ENCODE results near the gene ABCA4. TPM values are rescaled to one million over a fixed set of nuclear protein-coding genes. Genes with fewer than 3 reads are reported as not detected.

The ABCA4 gene
- total RNA-seq, 1 experiment from 2014 or later, result 0.22 TPM

DNA sequence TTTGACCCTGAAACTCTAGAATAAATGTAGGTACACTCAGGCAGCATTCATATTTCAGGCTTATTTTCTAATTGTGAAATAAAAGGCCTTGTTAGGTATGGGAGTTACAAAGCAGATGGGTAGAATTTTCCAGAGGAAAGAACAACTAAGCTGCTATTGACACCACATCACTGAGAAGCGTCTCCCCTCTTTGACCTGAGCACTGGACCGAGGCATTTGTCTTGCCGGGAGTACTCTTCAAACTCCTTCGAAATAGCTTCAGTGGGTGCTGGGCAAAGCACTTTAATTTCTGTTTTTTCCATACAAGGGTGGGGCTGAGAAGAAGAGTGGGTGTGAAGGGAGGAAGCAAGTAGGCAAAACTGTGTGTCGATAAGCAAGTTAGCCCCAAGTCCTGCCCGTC lies 36.4 kb downstream of the ABCA4 start:
- Histone ChIP-seq H3K27ac (ENCODE audit: low read depth, low read length) (no peak overlapping the region), H3K27me3 (ENCODE audit: insufficient read depth, low read length) (no peaks in the 10 kb centered on the region; the same call in 1 of the 2 replicates), H3K9me3 (ENCODE audit: control insufficient read depth in 1 of 2, insufficient read depth in 1 of 2, low read depth in 1 of 2, low read length in 2 of 2) (no peaks in the 10 kb centered on the region), H3K9me2 (ENCODE audit: insufficient read depth) (no peaks in the 10 kb centered on the region), H3K36me3 (ENCODE audit: control insufficient read depth in 1 of 2, insufficient read depth in 2 of 2, low read length in 2 of 2) (no peaks in the 10 kb centered on the region), H3K79me2 (ENCODE audit: insufficient read depth, low read length) (no peaks in the 10 kb centered on the region), H2AFZ (ENCODE audit: low read depth, low read length, poor library complexity, severe bottlenecking) (no peak overlapping the region), H4K20me1 (ENCODE audit: insufficient read depth) (no peaks in the 10 kb centered on the region), H3K4me3 (replicated peaks in 1 of 2; ENCODE audit: low read depth in 1 of 2, low read length in 2 of 2) (no peak overlapping the region), H3K4me2 (ENCODE audit: low read length) (no peak overlapping the region), H3K9ac (ENCODE audit: low read length) (no peak overlapping the region), H3K4me1 (ENCODE audit: control insufficient read depth in 1 of 2, insufficient read depth in 2 of 2, low read length in 2 of 2) (peaks cover 0 to 10% of the 10 kb centered on the region in 2 experiments; a peak in 2 of 4 replicates)
- no peak for TF ChIP-seq SP1 (IDR thresholded peaks at IDR 0.05; ENCODE audit: low read depth)
- no peak for TF ChIP-seq EZH2 (IDR thresholded peaks at IDR 0.05)
- no peak for TF ChIP-seq POLR2A (IDR thresholded peaks at IDR 0.05; ENCODE audit: borderline replicate concordance, extremely low read depth, insufficient read depth, insufficient read length)
- no peak for TF ChIP-seq EGR1 (IDR thresholded peaks at IDR 0.05; ENCODE audit: low read depth)
- TF ChIP-seq, protein P1, sequence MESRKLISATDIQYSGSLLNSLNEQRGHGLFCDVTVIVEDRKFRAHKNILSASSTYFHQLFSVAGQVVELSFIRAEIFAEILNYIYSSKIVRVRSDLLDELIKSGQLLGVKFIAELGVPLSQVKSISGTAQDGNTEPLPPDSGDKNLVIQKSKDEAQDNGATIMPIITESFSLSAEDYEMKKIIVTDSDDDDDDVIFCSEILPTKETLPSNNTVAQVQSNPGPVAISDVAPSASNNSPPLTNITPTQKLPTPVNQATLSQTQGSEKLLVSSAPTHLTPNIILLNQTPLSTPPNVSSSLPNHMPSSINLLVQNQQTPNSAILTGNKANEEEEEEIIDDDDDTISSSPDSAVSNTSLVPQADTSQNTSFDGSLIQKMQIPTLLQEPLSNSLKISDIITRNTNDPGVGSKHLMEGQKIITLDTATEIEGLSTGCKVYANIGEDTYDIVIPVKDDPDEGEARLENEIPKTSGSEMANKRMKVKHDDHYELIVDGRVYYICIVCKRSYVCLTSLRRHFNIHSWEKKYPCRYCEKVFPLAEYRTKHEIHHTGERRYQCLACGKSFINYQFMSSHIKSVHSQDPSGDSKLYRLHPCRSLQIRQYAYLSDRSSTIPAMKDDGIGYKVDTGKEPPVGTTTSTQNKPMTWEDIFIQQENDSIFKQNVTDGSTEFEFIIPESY (IDR thresholded peaks at IDR 0.05; ENCODE audit: extremely low read depth, insufficient replicate concordance, low read length), result no peak
- TF ChIP-seq, protein P2, sequence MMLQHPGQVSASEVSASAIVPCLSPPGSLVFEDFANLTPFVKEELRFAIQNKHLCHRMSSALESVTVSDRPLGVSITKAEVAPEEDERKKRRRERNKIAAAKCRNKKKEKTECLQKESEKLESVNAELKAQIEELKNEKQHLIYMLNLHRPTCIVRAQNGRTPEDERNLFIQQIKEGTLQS (IDR thresholded peaks at IDR 0.05), result no peak
- RAD21 ChIA-PET (ENCODE audit: low non-redundant PET in 1 of 2, low total read pairs in 2 of 2, uncharacterized antibody in 2 of 2, unreplicated experiment in 2 of 2), result no interaction called here
- intact Hi-C loops (cut with micrococcal nuclease), result no loop called here
- ATAC-seq (no peak), DNase-seq (ENCODE audit: low read depth, low spot score) (no peak)
- POLR2A ChIA-PET, result no interaction called here
- CTCF ChIA-PET, result no interaction called here
- no TSS peak for BruUV-seq (replicated peaks)

DNA sequence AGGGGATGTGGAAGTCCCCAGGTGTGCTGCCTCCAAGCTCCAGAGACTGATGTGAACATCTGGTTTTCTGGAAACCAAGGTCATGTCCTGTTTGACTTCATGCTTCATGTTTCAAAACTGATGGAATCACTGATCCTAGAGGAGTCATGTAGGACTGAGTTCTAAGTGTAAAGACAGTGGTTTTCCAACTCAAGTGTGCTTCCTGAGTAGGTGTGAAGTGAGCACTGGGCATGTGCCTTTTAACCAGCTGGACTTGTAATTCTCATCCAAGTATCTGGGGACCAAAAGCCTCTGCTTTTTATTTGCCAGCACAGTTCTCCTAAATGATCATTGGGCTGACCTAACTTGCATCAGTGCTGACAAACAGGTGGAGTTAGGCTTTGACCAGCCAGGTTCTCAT lies 36.9 kb downstream of the ABCA4 start:
- Histone ChIP-seq H3K9ac (ENCODE audit: low read length) (no peak overlapping the region), H3K9me3 (ENCODE audit: control insufficient read depth in 1 of 2, insufficient read depth in 1 of 2, low read depth in 1 of 2, low read length in 2 of 2) (no peaks in the 10 kb centered on the region), H3K9me2 (ENCODE audit: insufficient read depth) (no peaks in the 10 kb centered on the region), H3K27me3 (ENCODE audit: insufficient read depth, low read length) (no peaks in the 10 kb centered on the region; the same call in 1 of the 2 replicates), H3K4me1 (ENCODE audit: control insufficient read depth in 1 of 2, insufficient read depth in 2 of 2, low read length in 2 of 2) (peaks cover 0 to 10% of the 10 kb centered on the region in 2 experiments; a peak in 2 of 4 replicates), H4K20me1 (ENCODE audit: insufficient read depth) (no peaks in the 10 kb centered on the region), H3K36me3 (ENCODE audit: control insufficient read depth in 1 of 2, insufficient read depth in 2 of 2, low read length in 2 of 2) (no peaks in the 10 kb centered on the region), H3K4me3 (replicated peaks in 1 of 2; ENCODE audit: low read depth in 1 of 2, low read length in 2 of 2) (no peak overlapping the region), H3K4me2 (ENCODE audit: low read length) (no peak overlapping the region), H2AFZ (ENCODE audit: low read depth, low read length, poor library complexity, severe bottlenecking) (no peak overlapping the region), H3K79me2 (ENCODE audit: insufficient read depth, low read length) (no peaks in the 10 kb centered on the region), H3K27ac (ENCODE audit: low read depth, low read length) (no peak overlapping the region)
- ChIA-PET POLR2A (interaction anchor here (0.6 kb wide), 1 partner anchor 153 kb away, joined by 3 read pairs; the partner anchor contains the start of gene ARHGAP29), CTCF (no interaction called here), RAD21 (ENCODE audit: low non-redundant PET in 1 of 2, low total read pairs in 2 of 2, uncharacterized antibody in 2 of 2, unreplicated experiment in 2 of 2) (no interaction called here)
- ATAC-seq, result no peak
- TF ChIP-seq EGR1 (IDR thresholded peaks at IDR 0.05; ENCODE audit: low read depth) (no peak), FOSL1 (IDR thresholded peaks at IDR 0.05; ENCODE audit: low read depth) (no peak)
- DNase-seq (ENCODE audit: low read depth, low spot score), result no peak
- intact Hi-C loops (cut with micrococcal nuclease), result no loop called here
- BruUV-seq (replicated peaks), result no TSS peak
